T1000 (cell line): ENCODE results near the gene TYW3.

ENCODE experiments used
- DNase-seq: peaks from one replicate; lab custom pipeline; 2025; ENCODE audit warnings: mixed read lengths; lab: John Stamatoyannopoulos, UW

TYW3 gene

DNA sequence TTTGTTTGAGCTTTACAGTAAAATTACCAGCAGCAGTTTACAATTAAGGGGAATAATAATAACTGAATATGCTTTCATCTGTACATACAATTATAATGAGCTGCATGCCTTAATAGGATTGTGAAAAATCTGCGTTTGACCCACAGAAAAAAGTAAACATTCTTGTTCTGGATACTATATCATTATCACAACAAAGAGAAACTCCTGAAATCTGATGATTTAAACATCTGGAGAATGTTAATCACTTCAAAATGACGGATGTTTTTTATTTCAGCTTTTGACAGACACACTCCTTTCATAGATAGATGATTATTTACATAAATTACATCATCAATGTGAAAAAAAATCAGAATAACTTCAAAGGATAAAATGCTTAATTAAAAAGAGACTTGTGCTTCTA lies 58.5 kb downstream of the TYW3 start:
- DNase-seq, result no peak

DNA sequence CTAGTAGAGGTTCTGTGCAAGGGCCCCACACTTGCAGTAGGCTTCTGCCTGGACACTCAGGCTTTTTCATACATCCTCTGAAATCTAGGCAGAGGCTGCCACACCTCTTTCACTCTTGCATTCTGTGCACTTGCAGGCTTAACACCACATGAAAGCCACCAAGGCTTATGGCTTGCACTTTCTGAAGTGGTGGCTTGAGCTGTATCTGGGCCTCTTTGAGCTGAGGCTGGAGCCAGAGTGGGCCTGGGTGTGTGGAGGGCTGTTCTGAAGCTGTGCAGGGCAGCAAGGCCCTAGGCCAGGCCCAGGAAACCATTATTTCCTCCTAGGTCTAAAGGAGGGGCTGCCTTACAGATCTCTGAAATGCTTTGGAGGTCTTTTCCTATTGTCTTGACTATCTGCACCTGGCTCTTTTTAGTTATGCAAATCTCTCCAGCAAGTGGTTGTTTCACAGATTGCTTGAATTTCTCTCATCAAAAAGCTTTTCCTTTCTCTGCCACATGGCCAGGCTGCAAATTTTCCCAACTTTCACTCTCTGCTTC lies 66.2 kb downstream of the TYW3 start:
- no peak for DNase-seq

DNA sequence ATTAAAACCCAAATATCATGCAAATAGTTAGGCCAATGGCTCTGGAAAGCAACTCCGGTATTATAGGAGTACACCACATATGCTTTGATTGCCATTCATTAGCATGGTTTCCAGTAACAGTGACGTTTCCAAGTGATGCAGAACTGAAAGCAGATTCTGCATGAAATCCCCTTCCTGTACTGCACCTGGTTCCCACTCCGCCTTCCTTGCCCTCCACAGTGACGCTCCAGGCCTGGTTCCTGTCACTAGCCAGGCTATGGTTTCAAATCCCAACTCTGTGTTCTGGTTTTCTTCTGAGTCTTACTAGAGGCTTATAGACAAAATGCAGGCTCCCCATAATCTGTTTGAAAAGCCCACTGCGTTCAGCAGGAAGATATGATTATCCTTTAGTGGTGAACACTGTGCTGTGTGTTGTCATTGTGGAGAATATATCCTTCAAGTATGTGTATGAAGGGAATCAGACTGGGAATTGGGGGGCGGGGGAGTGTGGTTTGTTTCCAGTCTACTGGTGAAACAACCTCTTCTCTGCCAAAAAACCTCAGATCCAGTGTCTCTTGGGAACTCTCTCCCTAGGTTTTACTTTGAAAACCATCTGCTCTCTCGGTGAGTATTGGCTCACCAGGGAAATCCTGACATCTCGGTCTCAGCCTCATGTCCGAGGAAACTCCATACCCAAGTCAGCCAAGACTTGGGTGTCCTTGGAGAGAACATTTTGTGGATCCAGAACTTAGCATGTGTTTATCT lies 78.7 kb downstream of the TYW3 start:
- no peak for DNase-seq

DNA sequence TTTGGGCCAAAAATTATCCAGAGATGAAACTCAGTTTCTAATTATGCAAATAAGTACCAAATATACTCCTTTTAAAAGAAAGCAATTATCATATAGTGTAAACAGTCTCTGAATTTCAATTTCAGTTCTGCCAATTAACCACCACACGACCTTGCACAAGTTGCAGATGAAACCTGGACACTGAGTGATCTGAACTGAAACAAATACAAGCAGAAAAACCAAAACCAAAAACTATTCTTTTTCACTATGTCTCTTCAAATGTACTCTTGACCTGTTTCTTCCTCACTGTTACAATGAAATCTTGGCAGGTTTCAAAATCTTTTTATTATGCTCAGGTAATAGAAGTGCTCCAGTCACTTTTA lies 79.2 kb downstream of the TYW3 start:
- no peak for DNase-seq
